ENCODE data around the gene TRIP12. TPM values are rescaled to one million over a fixed set of nuclear protein-coding genes. Genes with fewer than 3 reads are reported as not detected.

Gene TRIP12
- total and polyA plus RNA-seq, 2 donors (not counting 3 experiments of a cell fraction or from before 2014, with no cell fraction given) = 53.8 to 278 TPM

GRCh38 chr2:229836847-229837246 is 85.0 kb downstream of the TRIP12 start:
- Histone ChIP-seq H3K4me1 (ENCODE audit: control insufficient read depth, extremely low read depth, insufficient read depth, low read length) (peaks cover 12% of the 10 kb centered on the region), H3K36me3 (ENCODE audit: control insufficient read depth in 2 of 2, extremely low read depth in 1 of 2, insufficient read depth in 2 of 2, low read length in 2 of 2) (peaks cover 2 to 7% of the 10 kb centered on the region in 2 experiments), H4K20me1 (replicated peaks; ENCODE audit: control insufficient read depth, extremely low read depth, insufficient read depth, low read length) (peaks cover 2% of the 10 kb centered on the region), H3K27ac (ENCODE audit: insufficient read depth, low read depth, low read length) (no peak overlapping the region), H3K27me3 (ENCODE audit: control insufficient read depth in 2 of 2, insufficient read depth in 2 of 2, low read length in 2 of 2) (no peaks in the 10 kb centered on the region), H3K9ac (replicated peaks; ENCODE audit: extremely low read depth, insufficient read depth, low read length) (no peak overlapping the region), H3K4me3 (replicated peaks in 1 of 3; ENCODE audit: insufficient read depth in 1 of 3, low read depth in 1 of 3, low read length in 3 of 3) (no peak overlapping the region), H3K79me2 (ENCODE audit: control insufficient read depth, insufficient read depth, low read length) (peaks cover 51% of the 10 kb centered on the region), H3K9me1 (replicated peaks; ENCODE audit: control insufficient read depth, extremely low read depth, insufficient read depth, low read length) (no peaks in the 10 kb centered on the region), H3K4me2 (ENCODE audit: insufficient read depth, low read length) (no peak overlapping the region), H3K9me3 (replicated peaks; ENCODE audit: control insufficient read depth, insufficient read depth, low read length) (no peaks in the 10 kb centered on the region), H2AFZ (ENCODE audit: low read depth, low read length) (no peak overlapping the region)
- dilution Hi-C loops (cut with MboI; ENCODE audit: extremely low pct_ligation_motif_present, low sequenced_read_pairs) (no loop called here), intact Hi-C loops (cut with micrococcal nuclease) (no loop called here)
- DNase-seq (ENCODE audit: low read depth, low spot score) (no peak), FAIRE-seq (no peak)
- ChIA-PET POLR2A (no interaction called here), CTCF (interaction anchor here (0.8 to 1.3 kb wide), 3 partner anchors 10 to 35 kb away, joined by 3 to 9 read pairs (median 5); no protein-coding TSS in a partner anchor)
- BruUV-seq (replicated peaks) = no TSS peak
- no peak for TF ChIP-seq GATA2 (IDR thresholded peaks at IDR 0.05; ENCODE audit: insufficient read depth, insufficient read length, low read depth, low read length)
- TF ChIP-seq POLR2A (IDR thresholded peaks at IDR 0.05; ENCODE audit: low read depth, low read length) = no peak
- TF ChIP-seq CTCF (IDR thresholded peaks at IDR 0.05; ENCODE audit: extremely low read depth in 1 of 2, insufficient read depth in 1 of 2, low read depth in 1 of 2, low read length in 2 of 2) = no peak
- no peak for TF ChIP-seq EZH2 (IDR thresholded peaks at IDR 0.05; ENCODE audit: borderline replicate concordance, low read depth, low read length, severe bottlenecking)
- TF ChIP-seq POLR2AphosphoS5 (IDR thresholded peaks at IDR 0.05; ENCODE audit: insufficient read depth, low read depth, low read length) = no peak
- no peak for TF ChIP-seq FOS (IDR thresholded peaks at IDR 0.05; ENCODE audit: borderline replicate concordance, insufficient read depth, low read length)
- TF ChIP-seq MYC (IDR thresholded peaks at IDR 0.05; ENCODE audit: low read depth, low read length) = no peak
- TF ChIP-seq MAX (IDR thresholded peaks at IDR 0.05; ENCODE audit: insufficient read depth, insufficient read length) = no peak
